SH-SY5Y (cell line): ENCODE results near the gene FBXO22.

ENCODE experiments used
- GATA2 ChIP-seq: IDR thresholded peaks from 2 replicates; pipeline ENCODE4 v1.6.1; 2011; ENCODE audit warnings: mild to moderate bottlenecking, low read depth, low read length
- GATA3 ChIP-seq: IDR thresholded peaks from 2 replicates; pipeline ENCODE4 v1.6.1; 2011; ENCODE audit warnings: low read depth, mild to moderate bottlenecking, low read length, moderate library complexity

DNA sequence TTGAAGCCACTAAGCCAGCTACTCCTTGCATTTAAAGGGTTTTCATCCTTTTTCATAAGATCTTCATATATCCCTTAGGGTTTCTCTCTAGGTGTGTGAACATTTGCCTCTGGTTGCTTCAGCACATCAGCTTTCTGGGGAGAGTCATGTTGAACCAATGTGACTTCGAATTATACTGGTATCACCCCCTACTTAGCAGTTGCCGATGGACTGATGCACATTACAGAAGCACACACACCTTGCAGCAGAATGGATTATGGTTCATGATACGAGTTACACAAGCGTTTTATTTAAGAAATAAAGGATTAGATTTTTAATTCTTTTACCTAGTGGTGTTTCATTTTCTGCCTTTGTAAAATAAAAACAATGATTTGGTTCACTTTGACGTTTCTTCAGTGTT, 39.6 kb downstream of the FBXO22 start:
- TF ChIP-seq GATA3 (no peak), GATA2 (no peak)
